GM18873 (cell line): Measurements from ENCODE around the gene GYG2.
"Not testable (repeated sequence)": the region's sequence is repeated elsewhere in the genome, so short reads cannot be mapped to it uniquely, and the experiment has no call there.

ENCODE experiments used
- ATAC-seq: cut with Tn5 transposase; IDR thresholded peaks from one replicate; pipeline ENCODE4 v1.9.1; 2021; ENCODE audit warnings: mild to moderate bottlenecking, moderate library complexity, moderate number of reproducible peaks; ENCODE audit not compliant: unreplicated experiment, low FRiP score

GYG2 gene

DNA sequence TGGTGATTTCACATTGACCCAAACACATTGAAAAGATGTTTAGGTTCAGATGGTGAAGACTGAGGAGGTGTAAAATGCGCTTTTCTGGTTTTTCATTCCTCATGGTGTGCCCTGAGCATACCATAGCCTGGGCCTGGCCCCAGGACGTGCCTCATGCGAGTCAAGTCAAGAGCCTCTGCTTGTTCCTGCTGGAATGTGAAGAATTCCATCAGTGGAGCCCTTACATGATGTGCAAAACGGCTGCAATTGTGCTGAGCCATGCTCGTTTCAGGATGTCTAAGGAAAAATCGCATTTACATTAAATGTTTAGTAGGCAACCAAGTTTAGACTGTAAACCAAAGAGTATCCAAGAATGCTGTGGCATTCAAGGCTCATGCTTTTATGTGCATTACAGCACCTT, 34.9 kb downstream of the GYG2 start:
- ATAC-seq, result no peak

DNA sequence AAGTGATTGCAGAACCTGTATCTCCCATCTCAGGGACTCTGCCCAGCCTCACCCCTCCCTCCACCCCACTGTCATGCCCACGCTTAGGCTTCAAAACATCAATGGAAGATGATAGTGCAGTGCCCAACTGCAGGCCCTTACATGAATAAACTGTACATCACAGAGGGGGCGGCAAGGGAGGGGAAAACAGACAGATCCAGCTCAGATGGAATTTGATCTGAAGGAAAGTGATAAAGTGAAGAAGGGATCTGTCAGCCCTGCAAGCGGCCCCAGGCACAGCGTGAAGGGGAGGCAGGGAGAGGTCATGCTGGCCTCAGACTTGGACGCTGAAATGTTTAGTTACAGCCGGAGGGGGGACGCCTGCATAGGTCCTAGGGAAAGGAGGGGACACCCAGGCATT, 38.5 kb downstream of the GYG2 start:
- ATAC-seq, result no peak

DNA sequence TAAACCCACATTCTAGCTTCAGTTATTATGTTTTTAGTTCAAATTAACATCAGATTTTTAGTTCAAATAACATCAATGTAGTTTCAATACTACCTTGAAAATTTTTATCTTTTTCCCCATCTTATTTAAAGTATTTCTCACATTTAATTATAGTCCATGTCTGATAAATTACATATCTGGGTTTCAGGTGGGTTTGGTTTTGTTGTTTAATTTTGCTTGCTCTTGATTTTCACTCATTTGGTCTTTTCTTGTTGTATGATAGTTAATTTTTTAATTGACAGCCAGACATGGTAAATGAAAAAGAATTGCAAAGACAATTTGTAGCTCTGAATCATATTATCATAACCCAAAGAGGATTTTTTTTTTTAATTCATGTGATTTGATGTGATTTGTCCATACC, 41.9 kb downstream of the GYG2 start:
- no peak for ATAC-seq

DNA sequence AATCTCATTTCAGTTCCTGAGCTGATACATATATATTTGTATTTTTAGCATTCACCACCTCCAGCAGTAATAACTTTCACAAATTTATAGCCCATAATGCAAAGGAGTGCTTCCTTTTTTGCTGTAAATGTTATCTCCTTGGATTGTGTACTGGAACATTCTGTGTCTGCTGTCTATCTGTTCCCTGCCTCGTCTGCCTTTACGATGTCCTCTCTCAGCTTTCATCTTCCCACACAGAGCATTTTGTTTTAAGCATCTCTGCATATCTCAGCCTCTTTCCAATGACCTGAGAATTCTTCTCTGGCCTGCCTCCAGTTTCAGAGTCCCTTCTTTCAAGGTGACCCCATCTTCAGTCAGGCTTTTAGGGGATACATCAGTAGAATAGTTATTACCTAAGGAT, 43.1 kb downstream of the GYG2 start:
- no peak for ATAC-seq

DNA sequence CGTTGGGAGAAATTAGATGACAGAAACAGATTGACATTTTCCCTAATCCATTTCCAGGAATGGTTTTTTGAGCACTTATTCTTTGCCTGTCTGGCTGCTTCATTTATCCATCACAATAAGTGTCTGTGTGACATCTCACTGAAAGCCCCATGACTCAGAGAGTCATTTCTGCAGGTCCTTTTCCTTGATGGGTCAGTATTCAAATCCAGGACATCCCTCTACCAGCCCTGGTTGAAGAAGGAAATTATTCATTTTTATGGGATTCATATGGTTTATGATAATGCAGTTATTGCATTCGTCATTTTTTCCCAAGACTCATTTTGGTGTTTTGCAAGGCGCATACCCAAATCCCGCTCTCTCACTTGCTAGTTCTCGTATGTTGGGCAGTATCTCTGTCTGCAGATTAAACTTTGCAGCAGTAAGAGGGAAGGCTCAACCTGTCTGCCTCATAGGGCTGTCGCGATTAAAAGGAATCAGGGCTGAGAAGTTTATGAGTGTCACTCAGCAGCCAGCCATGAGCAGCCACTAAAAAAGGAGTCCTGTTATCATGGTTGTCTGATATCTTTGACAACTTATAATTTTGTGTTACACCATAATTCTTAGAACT, 44.0 kb downstream of the GYG2 start:
- ATAC-seq, result no peak

DNA sequence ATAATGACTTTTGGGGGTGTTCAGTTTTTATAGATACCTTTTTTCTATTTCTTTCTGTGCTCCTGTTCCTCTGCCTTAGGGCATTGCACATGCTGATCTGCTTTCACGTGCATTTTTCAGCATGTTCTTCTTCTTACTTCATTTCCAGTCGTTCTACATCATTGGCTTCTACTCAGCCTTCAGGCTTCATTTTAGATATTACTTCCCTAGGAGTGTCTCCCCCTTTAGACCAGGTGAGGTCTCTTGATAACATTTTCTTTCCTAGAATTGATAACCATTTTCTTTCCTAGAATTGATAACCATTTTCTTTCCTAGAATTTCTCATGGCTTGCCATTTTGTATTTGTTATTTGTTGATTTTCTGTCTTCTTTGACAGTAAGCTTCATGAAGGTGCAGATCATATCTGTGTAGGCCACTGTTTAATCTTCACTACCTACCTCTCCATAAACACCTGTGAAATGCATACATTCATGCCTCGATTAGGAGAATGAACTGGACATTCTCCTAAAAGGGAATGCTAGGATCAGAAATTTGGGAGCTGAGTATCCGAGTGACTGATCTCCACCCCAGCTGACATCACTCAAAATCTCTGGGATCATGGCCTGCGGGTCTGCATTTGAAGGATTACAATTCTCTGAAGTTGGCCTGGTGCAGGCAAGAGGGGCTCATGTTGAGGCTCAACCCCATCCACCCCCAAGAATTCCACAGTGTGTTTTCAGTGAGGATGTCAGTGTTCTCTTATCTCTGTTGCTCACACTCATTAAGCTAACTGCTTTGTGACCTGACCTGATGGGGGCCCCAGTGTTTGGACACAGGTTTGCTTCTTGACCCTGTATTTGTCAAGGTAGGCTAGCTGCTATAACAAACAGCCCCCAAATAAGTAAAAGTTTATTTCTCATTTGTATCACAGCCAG, 45.7 kb downstream of the GYG2 start:
- no peak for ATAC-seq

DNA sequence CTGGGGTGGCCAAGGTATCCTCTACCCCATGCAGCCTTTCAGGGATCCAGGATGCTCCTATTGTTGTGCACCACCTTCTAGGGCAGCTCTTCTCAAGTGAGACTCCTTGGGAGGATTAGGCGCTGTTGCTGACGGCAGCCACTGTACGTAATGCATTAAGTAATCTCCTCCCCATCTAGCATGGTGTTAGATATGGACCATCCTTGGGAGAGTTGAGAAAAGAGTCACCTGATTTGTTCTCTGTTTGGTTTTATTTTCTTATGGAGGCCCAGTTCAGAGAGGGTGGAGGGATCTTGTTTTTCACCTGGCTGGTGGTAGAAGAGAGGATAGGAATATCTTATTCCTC, 46.4 kb downstream of the GYG2 start:
- ATAC-seq, result no peak

DNA sequence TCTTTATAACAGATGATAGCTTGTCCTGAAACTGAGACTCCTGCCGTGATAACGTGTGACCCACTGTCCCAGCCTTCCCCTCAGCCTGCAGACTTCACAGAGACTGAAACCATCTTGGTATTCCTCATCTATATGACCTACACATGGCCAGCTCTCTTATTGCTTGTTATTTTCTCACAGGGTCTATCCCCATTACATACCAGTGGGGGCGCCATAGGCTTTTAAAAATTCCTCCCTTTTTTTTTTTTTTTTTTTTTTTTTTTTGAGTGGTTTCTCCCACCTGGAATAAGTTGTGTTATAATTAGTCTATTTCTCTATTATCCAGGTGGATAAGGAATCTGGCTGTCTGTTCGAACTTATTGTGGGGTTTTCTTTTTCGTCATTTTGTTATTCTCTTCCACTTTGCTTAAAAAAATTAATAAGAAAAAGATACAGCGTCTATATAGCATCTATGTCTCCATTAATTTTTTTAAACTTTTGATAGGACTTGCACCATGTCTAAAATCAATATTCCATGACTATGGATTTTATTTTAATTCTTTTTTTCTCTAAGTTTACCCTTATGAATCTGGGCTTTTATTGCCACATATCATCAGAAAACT, 47.2 kb downstream of the GYG2 start:
- ATAC-seq, result no peak

DNA sequence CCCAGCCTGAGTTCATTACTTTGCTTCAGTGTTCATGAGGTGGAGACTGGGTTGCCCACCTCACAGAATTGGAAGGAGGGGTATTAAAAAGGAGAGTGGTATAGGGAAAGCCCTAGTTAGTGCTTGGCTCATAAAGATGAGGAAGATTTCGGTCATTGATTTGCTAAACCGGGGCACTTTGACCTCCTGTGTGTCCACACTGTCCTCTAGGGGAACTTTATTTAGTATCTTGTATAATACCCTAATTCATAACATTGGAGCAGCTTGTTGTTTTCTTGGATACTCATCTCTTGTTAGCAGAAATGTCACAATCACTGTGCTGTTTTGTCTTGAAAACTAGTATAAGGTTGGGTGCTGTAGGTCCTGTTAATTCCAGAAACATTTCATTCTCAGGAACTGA, 49.8 kb downstream of the GYG2 start:
- no peak for ATAC-seq

DNA sequence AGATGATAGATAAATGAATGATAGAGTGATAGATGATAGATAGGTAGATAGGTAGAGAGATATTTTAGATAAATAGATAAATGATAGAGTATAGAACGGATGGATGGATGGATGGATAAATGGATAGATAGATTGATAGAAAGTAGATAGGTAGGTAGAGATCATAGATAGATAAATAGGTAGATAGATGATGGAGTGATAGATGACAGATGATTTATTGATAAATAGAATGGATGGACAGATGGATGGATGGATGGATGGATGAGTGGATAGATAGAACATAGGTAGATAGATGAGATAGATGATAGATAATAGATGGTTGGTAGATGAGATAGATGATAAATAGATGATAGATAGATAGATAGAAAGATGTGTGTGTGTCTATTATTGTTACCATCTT, 50.9 kb downstream of the GYG2 start:
- no peak for ATAC-seq

DNA sequence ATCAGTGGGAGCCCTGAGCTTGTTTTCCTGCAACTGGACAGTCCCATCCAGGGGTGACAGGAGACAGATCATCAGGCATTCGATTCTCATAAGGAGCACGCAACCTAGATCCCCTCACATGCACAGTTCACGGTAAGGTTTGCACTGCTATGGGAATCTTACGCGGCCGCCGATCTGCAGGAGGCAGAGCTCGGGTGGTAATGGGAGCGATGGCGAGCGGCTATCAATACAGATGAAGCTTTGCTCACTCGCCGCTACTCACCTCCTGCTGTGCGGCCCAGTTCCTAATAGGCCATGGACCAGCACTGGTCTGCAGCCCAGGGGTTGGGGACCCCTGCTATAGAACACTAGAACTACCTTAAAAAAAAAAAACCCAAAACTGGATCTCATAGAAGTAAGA, 55.0 kb downstream of the GYG2 start:
- ATAC-seq, result no peak

DNA sequence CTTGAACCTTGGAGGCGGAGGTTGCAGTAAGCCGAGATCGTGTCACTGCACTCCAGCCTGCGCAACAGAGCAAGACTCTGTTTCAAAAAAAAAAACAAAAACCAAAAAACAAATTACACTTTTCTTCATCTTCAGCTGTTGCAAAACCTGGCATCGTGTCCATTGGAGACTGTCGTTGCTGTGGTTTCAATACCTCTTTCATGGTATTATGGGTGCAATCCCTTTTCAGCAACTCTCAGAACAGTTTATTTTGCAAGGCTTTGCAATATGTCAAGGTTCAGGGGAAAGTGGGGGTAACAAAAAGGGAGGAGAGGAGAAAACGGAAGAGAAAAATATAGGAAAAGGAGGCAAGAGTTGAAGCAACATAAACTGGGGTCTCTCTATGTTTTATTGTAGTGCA, 59.6 kb downstream of the GYG2 start:
- no peak for ATAC-seq

DNA sequence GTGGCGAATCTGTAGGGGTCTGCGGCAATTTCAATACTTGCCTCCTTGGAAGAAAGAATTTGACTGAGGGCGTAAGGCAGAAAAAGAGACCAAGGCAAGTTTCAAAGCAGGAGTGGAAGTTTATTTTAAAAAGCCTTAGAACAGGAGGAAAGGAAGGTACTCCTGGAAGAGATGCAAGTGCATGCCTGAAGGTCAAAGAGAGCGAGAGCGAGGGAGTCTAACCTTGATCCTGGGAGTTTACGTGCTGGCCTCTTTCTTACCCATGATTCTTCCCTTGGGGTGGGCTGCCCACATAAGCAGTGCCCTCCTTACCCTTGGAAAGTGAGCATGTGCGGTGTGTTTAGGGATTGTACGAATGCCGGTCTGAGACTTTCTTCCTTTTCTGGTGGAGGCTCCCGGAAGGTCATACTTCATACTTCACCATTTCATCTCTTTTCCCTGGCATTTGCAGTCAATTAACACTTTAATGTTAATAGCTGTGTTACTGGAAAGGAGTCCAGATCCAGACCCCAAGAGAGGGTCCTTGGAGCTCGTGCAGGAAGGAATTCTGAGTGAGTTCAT, 60.4 kb downstream of the GYG2 start:
- ATAC-seq, result no peak

DNA sequence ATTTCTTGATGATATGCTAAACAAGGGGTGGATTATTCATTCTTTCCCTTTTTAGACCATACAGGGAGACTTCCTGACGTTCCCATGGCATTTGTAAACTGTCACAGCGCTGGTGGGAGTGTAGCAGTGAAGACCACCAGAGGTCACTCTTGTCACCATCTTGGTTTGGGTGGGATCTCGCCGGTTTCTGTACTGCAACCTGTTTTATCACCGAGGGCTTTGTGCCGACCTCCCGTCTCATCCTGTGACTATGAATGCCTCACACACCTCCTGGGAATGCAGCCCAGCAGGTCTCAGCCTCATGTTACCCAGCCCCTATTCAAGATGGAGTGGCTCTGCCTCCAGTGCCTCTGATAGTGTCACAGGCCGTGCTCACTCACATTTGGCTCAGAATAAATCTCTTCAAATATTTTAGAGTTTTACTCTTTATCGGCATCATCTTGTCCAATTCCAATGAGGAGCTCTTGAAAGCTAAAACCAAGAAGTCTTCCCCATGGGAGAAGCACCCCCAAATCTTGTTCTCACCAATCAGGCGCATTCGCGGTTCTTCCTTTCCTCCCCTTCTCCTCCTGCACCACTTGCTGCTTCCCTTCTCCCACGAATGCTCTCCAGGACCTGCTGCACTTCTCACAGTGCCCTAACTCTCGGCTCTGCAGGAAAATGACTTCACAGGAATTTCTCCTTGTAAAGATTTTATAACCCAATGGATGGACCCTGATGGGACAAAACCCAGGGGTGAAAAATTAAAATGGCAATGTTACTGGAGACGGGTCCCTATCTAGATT, 61.2 kb downstream of the GYG2 start:
- not testable (repeated sequence) for ATAC-seq

DNA sequence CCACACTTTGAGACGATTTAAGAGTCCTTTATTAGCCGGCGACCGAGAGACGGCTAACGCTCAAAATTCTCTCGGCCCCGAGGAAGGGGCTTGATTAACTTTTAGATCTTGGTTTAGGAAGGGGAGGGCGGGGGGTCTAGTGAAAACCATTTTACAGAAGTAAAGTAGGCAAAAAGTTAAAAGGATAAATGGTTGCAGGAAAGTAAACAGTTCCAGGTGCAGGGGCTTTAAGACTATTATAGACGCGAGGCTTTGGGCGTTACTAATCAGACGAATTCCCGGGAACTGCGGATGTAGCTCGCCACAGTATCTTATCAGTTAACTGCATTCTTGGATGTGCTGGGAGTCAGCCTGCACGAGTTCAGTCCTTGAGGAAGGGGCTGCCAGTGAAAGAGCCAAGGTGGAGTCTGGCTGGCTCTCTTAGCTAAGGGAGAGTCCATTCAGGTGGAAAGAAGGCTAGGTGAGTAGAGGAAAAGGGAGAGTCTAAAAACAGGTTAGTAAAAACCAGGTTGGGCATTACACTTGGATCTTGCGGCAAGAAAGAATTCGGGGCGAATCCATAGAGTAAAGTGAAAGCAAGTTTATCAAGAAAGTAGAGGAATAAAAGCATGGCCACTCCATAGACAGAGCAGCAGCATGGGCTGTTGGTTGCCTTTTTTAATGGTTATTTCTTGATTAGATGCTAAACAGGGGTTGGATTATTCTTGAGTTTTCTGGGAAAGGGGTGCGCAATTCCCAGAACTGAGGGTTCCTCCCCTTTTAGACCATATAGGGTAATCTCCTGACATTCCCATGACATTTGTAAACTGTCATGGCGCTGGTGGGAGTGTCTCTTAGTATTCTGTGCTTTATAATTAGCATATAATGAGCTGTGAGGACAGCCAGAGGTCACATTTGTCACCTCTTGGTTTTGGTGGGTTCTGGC, 62.1 kb downstream of the GYG2 start:
- not testable (repeated sequence) for ATAC-seq

DNA sequence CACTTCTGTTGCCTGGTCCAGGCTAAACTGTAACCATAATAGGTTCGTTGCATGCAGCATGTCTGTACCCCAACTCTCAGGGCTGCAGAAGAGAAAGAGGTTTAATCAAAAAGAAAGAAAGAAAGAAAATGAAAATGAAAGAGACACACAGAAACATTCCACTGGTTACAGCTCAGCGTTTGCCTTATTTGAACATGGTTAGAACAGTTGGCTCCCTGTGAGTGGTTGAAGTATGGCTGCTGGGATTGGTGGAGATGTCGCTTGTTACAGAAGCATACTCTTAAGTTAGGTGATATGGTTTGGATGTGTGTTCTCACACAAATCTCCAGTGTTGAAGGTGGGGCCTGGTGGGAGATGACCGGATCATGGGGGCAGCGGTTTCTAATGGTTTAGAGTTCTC, 64.1 kb downstream of the GYG2 start:
- ATAC-seq, result no peak

DNA sequence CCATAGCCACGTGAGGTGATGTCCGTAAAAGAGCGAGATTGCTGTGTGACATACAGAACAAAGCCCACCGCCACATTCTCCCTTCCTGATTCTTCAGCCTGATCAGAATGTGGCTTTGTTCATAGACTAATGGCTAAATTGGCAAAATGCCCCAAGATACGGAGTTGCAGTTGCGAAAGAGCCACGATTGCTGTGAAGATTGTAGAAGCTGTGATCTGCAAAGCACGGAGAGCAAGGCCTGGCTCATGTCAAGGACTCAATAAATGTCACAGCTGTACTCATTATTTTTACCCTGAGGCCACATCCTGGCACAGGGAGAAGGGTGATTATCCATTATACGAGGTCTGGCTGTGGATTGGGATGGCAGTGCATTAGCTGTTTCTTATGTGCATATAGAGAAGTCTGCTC, 66.2 kb downstream of the GYG2 start:
- no peak for ATAC-seq

DNA sequence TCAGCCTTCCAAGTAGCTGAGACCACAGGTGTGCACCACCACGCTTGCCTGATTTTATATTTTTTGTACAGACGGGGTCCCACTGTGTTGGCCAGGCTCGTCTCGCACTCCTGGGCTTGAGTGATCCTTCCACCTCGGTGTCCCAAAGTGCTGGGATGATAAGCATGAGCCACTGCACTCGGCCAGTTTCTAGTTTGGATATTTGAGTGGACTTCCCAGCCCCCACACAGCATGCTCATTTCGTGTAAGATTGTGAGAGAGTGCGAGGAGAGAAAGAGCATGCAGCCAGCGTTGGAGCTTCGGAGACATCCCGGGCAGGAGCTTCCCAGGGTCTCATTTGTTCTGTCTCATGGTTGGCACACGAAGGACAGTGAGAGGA, 68.6 kb downstream of the GYG2 start:
- ATAC-seq, result no peak

DNA sequence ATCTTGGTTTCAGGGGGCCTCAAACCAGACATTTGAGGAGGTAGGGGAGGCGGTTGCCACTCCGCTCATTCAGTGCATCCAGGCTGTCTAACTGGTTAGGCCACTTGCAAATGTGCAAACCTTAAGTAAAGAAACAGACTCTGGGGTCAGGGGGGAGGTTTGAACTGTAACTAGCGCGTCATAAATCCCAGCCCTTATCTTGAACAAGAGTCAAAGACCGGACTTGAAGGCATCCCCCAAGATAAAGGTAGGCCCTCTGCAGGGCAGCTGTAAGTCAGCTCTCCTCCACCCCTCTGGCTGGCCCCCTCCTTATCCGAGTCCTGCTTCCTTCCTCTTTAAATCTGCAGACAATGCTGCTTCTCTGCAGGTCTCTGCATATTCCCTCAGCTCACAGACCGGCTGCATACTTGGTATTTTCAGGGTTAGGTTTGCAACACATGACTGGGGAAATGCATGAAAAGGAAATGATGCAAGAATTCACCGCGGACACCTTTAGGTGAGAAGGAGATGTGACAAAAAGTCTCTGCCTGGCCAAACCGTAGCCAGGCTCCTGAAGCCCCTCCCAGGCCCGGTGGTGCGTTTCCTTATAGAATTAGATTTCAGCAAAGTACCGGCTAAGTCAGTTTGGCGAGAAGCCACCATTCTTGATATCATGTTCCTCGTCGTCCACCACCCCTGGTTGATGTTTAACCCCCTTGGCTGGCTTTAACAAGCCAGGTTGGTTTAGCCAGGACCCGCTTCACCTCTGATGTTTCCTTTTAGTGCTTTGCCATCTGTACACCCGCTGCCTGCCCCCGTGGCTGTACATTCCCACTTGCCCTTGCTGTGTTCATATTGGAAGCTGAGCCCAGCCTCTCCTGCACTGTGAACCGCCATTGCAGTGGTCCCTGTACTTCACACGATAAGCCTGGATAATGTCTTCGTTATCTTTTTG, 69.2 kb downstream of the GYG2 start:
- not testable (repeated sequence) for ATAC-seq
